Prostate gland (tissue), 2 donors: ENCODE results near the gene OCSTAMP.

Experiments
- POLR2A ChIP-seq: fragments of 450-650 bp; IDR thresholded peaks from one replicate; pipeline ENCODE4 v1.6.1; 2016; ENCODE audit warnings: antibody characterized with exemption, mild to moderate bottlenecking
- TF ChIP-seq, protein P1 (sequence below), 4 experiments: fragments of 200-600 bp in 2 of 4; fragments of 450-650 bp in 2 of 4; sonication (generic) in 2 of 4; IDR thresholded peaks; 1 replicate in 3 of 4; 2 replicates in 1 of 4; pipeline ENCODE4 v1.5.1; 2016 to 2019; ENCODE audit warnings: antibody characterized with exemption in 4 of 4, mild to moderate bottlenecking in 2 of 4, moderate library complexity in 2 of 4

- TF ChIP-seq, protein P1, sequence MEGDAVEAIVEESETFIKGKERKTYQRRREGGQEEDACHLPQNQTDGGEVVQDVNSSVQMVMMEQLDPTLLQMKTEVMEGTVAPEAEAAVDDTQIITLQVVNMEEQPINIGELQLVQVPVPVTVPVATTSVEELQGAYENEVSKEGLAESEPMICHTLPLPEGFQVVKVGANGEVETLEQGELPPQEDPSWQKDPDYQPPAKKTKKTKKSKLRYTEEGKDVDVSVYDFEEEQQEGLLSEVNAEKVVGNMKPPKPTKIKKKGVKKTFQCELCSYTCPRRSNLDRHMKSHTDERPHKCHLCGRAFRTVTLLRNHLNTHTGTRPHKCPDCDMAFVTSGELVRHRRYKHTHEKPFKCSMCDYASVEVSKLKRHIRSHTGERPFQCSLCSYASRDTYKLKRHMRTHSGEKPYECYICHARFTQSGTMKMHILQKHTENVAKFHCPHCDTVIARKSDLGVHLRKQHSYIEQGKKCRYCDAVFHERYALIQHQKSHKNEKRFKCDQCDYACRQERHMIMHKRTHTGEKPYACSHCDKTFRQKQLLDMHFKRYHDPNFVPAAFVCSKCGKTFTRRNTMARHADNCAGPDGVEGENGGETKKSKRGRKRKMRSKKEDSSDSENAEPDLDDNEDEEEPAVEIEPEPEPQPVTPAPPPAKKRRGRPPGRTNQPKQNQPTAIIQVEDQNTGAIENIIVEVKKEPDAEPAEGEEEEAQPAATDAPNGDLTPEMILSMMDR (IDR thresholded peaks at IDR 0.05) = no peak
- no peak for TF ChIP-seq POLR2A
These were observed 8.5 kb upstream of the OCSTAMP start for GRCh38 chr20:46559001-46559400.
